ENCODE data around the gene ZNF536.
"Not testable (repeated sequence)": the region's sequence is repeated elsewhere in the genome, so short reads cannot be mapped to it uniquely, and the experiment has no call there.

ZNF536 gene

DNA sequence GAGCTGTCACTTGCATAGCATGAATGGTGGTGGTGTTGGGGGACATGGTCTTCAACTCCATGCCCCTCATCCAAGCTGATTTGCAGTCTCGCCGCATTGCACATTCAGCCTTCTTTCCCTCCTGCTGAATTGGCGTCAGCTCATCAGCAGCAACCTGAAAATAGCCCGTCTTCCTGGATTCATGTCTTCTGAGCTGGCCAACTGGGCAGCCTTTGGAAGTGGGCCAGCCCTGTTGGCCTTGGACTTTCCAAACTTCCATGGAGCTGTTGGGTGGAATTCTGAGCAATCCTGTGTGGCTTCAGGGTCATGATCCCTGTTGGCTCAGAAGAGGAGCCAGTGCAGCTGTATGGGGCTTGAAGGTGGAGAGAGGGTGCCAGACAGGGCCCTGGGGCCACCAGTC, 68.8 kb downstream of the ZNF536 start:
- H3K27me3 ChIP-seq: no peaks in the 10 kb centered on the region
- H3K9me3 ChIP-seq: no peaks in the 10 kb centered on the region
- DNase-seq: no peak
- H3K4me1 ChIP-seq: no peaks in the 10 kb centered on the region; the same call in 1 of the 2 replicates
- no peak overlapping the region for H3K4me3 ChIP-seq (ENCODE audit: low read depth, low read length)
- TF ChIP-seq CTCF (IDR thresholded peaks at IDR 0.05; ENCODE audit: low read depth, low read length): no peak
- peaks cover 27% of the 10 kb centered on the region for H3K36me3 ChIP-seq

GRCh38 chr19:30442674-30443073, 70.5 kb downstream of the ZNF536 start:
- no peak for TF ChIP-seq CTCF (IDR thresholded peaks at IDR 0.05; ENCODE audit: low read depth, low read length)
- H3K9me3 ChIP-seq: no peaks in the 10 kb centered on the region
- no peak for DNase-seq
- H3K27me3 ChIP-seq: no peaks in the 10 kb centered on the region
- H3K36me3 ChIP-seq: peaks cover 27% of the 10 kb centered on the region
- no peak overlapping the region for H3K4me3 ChIP-seq (ENCODE audit: low read depth, low read length)
- no peaks in the 10 kb centered on the region; the same call in 1 of the 2 replicates for H3K4me1 ChIP-seq

- H3K36me3 ChIP-seq: peaks cover 27% of the 10 kb centered on the region
- H3K27me3 ChIP-seq: no peaks in the 10 kb centered on the region
- H3K4me1 ChIP-seq: no peaks in the 10 kb centered on the region
- no peak for TF ChIP-seq CTCF (IDR thresholded peaks at IDR 0.05; ENCODE audit: low read depth, low read length)
- no peaks in the 10 kb centered on the region for H3K9me3 ChIP-seq
- H3K4me3 ChIP-seq (ENCODE audit: low read depth, low read length): no peak overlapping the region
- DNase-seq: no peak
Observed at GRCh38 chr19:30443531-30444252, 71.5 kb downstream of the ZNF536 start.

- H3K9me3 ChIP-seq: no peaks in the 10 kb centered on the region
- no peaks in the 10 kb centered on the region; the same call in 1 of the 2 replicates for H3K4me1 ChIP-seq
- DNase-seq: no peak
- no peaks in the 10 kb centered on the region for H3K27me3 ChIP-seq
- no peak for TF ChIP-seq CTCF (IDR thresholded peaks at IDR 0.05; ENCODE audit: low read depth, low read length)
- H3K4me3 ChIP-seq (ENCODE audit: low read depth, low read length): no peak overlapping the region
- H3K36me3 ChIP-seq: peaks cover 27% of the 10 kb centered on the region
Observed at GRCh38 chr19:30444253-30444671, 72.1 kb downstream of the ZNF536 start.

- no peaks in the 10 kb centered on the region for H3K9me3 ChIP-seq
- no peak for DNase-seq
- peaks cover 27% of the 10 kb centered on the region for H3K36me3 ChIP-seq
- no peak overlapping the region for H3K4me3 ChIP-seq (ENCODE audit: low read depth, low read length)
- H3K27me3 ChIP-seq: no peaks in the 10 kb centered on the region
- no peak for TF ChIP-seq CTCF (IDR thresholded peaks at IDR 0.05; ENCODE audit: low read depth, low read length)
- peaks cover 5% of the 10 kb centered on the region for H3K4me1 ChIP-seq
Observed at GRCh38 chr19:30444686-30445232, 72.6 kb downstream of the ZNF536 start.

DNA sequence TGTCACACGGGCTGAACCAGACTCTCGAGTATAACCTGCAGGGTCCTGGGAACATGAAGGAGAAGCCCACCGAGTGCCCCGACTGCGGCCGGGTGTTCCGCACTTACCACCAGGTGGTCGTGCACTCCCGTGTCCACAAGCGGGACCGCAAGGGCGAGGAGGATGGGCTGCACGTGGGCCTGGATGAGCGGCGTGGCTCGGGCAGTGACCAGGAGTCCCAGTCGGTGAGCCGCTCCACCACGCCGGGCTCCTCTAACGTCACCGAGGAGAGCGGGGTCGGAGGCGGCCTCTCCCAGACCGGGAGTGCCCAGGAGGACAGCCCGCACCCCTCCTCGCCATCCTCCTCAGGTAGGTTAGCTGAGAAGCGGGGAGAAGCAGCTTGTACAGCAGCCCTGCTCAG, 73.2 kb downstream of the ZNF536 start:
- no peaks in the 10 kb centered on the region for H3K27me3 ChIP-seq
- H3K4me1 ChIP-seq: peaks cover 5% of the 10 kb centered on the region
- no peaks in the 10 kb centered on the region for H3K9me3 ChIP-seq
- no peak for DNase-seq
- H3K4me3 ChIP-seq (ENCODE audit: low read depth, low read length): no peak overlapping the region
- H3K36me3 ChIP-seq: peaks cover 27% of the 10 kb centered on the region
- no peak for TF ChIP-seq CTCF (IDR thresholded peaks at IDR 0.05; ENCODE audit: low read depth, low read length)

- not testable (repeated sequence) for H3K27me3 ChIP-seq; H3K9me3 ChIP-seq; DNase-seq; H3K4me1 ChIP-seq; H3K4me3 ChIP-seq (ENCODE audit: low read depth, low read length)
- H3K36me3 ChIP-seq: peaks cover 27% of the 10 kb centered on the region
Observed at GRCh38 chr19:30446120-30446519, 73.9 kb downstream of the ZNF536 start.
